ENCODE data around the gene TANK.
"Not testable (repeated sequence)": the region's sequence is repeated elsewhere in the genome, so short reads cannot be mapped to it uniquely, and the experiment has no call there.

TANK gene

DNA sequence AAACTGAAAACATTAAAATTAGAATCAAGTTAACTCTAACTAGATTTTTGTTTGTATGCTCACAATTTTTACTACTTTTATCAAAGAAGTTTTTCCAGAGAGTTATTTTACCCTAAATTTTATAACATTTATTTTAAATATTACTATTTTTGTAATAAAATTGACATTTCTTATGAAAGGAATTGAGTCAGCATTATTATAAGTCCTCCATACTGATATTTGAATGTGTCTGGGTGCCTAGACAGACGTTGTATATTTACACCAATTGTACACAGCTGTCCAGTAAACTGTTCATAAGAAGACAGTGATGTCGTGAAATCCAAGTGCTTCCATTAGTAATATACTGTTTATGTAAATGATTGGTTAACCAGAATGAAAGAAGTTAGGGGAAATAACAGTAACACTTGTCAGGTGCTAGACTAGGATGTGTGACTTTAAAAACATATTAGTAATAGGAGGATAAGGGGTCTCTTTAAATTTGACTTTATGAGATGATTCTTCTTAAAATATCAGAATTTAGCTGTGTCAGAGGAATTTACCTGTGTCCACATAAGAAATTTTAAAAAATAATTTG, 73.7 kb downstream of the TANK start:
- DNase-seq = no peak

DNA sequence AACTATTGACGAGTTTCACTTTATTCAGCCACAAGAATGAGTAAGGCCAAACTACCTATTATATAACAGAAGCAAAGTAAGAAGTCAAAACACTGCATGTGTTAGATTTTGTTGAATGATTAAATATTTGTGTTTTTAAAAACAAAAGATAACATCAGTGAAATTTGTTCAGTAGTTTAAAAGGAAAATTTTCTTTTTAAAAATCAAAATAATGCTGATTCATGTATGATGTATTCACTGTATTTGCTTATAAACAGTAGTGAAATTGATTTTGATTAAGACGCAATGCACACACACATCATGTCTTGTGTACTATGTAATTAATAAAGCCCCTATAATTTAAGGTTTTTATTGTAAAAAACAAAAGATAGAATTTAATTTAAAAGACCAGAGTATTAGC, 74.4 kb downstream of the TANK start:
- no peak for DNase-seq

DNA sequence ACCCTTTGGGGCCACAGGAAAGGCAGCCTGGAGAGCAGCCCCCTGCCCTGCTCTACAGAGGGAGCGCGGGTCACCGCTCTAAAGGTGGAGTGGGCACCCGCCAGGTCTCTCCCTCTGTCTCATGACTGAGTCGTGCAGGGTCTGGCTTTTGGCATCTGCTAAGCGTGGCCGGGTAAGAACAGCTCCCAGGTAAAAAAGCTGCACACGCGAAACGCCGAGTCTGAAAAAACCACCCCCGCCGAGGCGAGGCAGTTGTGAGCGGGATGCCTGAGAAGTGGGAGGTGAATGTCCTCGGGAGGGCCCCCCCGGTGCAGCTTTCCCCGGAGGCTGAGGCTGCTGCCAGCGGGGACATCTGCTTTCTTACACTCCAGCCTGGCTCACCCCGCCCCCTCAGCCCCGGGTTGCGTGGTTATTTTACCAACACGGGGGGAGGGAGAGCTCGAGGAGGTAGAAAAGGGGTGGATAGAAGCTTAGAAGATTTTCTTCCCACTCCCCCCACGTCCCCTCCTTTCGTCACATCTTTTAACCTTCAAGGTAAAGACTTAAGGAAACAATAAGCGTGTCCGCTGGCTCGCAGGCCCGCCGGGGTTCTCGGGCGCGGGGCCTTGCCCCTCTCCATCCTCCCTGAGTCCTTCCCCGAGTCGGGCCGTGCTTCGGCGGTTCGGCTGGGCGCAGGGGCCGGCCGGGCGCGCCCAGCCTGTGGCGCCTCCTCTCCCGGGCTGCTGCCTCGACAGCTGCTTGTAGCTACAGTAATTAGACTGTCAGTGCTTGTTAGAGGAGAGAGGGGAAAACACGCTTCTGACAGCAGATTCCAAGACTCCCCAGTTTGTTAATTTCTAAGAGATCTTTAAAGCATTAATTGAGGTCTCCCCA, 77.4 kb downstream of the TANK start:
- DNase-seq = peak; percentile 38

DNA sequence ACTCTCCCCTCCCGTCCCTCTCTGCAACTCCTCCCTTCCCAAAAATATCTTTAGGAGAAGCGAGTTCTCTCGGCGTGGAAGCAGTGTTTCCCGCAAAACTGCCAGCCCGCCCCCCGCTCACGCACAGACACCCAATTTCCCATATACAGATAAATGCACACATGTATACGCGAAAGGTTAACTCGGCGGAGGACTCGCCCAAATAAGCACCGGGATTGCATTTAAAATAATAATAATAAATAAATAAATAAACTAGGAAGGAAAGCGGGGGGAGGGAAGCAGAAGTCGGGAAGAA, 78.0 kb downstream of the TANK start:
- DNase-seq = no peak

DNA sequence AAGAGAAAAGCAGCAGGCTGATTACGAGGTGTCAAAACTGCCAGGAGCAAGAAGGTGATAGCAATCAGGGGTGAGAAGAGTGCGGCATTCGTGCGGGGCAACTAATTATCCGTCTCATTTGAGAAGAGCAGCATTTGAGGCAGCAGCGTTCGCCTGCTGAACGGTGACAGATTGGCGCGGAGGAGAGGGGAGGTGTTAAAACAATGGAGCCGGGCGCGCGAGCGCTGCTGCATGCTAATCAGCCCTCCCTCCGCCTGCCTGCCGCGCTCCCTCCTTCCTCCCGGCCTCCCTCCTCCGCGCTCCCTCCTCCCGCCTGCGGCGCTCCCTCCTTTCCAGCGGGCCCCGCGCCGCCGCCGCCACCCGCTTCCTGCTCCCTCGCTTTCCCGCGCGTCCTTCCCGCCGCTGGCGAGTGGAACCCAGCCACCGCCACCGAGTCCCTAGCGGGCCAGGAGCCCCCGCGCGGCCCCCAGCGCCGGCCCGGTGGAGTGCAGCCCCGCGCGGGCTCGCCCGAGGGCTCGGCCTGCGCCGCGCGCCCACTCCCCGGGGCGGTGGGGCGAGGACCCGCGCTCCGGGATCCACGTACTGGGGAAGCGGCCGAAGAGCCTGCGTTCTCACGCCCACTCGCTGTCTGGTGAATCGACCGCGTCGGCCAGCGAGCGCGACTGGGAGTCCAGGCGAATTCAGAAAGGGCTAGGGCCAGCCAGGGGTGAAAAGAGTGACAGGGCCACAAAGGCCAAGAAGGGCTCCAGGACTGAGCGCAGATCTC, 78.5 kb downstream of the TANK start:
- DNase-seq = peak; percentile 9

DNA sequence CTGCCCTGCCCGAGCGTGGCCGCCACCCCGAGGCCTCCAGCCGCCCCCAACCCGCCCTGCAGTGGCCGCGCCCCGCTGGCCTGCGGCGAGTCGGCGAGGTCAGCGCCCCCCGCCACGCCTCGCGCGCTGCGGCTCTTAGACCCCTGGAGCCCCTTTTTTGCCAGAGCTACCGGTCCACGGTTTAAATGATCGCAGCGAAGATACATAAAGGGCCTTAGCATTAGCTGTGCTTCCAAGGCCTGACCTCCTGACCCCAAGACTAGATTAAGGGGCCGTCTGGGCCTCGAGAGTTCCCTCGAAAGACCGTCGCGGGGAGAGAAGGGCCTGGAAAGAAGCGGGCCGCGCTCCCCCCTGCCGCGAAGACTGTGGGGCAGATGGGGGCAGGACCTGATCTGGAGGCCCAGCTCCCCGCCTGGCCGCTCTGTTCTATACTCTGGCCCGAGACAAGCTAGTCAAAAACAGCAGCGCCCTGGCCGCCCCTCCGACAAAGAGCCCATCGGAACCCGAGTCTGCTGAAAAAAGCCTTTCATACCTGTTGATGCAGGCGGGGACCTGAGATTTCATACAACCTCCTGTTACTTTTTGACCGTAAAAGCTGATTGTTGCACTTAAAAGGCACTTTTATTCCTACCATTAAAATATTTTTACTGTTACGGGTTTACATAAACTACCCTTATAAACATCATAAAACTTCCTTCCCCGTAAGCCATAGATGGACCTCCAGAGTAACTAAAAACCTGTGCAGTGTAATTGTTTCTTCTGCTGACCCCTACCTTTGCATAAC, 79.3 kb downstream of the TANK start:
- DNase-seq = no peak

DNA sequence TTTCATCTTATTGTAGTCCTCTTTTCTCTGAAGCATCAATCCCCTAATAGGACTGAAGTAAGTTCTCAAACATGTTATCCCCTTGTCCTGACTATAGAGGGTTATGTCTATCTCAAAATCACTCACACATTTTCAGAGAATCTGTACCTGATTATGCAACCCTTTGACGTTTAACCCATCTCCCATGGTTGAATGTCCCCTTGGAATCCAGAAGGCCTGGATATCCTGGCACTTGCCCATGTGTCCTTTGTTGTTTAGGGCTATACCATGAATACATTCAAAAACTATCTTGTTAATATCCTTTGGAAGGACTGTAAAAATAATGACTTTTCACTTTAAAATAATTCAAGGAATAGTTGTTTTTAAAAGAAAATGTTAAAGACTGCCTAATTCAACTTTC, 81.7 kb downstream of the TANK start:
- DNase-seq = no peak

DNA sequence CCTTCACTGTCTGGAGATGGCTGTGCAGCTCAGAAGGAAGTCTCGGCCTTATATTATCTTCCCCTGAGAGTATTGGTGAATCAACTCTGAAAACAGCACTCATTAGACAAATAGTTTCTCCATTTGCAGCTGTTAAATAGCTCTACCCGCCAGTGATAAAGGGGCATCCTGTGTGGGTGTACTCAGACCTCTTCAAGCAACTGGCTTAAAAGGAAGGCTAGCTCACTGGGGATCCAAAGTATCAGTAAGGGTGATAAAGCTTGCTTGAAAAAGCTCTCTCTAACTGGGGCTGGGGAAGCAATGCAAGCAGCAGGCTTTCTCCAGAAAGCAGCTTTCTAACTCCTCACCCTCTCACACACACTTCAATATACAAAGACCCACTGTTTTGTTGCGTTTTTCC, 83.1 kb downstream of the TANK start:
- DNase-seq = no peak

DNA sequence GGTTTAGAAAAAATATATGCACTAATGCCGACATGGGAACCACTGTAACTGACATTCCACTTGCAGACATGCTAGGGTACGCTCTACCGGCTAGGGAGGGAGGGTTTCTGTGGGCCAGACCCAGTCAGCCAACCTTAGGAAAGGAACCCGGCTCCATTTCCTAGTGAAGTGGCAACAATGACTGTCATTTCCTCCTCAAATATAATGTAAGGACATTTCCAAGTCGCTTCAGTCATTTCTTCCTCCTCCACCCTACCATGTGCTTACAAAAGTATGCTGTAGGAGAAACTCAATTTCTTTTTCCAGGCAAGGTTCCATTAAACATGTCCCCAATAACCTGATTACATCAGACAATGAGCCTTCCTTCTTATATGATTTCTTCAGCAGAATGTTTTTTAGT, 83.7 kb downstream of the TANK start:
- DNase-seq = no peak

DNA sequence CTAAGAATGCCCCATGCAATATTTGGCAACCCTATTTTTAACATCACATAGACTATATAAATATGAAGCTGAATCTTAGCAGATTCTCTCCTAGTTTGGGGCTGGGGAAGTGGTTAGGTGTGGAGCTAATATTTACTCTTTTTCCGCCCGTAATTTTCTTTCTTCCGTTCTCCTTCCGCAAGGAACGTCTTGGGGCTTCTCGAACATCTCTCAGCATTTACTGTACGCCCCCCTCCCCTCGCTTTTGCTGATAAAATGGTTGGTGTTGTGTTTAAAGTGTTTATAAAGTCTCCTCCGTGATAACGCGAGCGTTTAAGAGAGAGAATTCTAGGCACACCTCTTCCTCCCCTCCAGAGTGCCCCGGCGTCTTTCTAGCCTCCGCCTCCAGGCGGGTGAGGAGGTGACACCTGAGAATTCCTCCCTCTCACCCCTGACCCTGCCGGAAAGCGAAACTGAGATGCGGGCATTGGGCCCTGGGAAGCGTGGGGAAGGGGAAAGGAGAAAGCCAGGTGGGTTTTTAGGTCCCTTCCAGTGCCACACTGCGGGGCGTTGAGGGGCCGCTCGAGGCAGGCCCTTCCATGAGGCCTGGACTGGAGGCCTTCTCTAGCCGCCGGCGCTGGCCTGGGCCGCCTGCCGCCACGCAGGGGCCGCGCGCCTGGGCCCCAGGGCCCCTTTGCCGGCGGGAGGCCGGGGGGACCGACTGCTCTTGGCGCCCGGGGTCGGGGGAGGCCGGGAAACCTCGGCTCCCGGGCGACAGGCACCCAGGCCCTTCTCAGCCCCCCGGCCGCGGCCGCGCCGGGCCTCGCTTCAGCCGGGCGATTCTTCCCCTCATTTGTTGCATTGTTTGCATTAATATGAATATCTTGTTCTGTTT, 84.4 kb downstream of the TANK start:
- DNase-seq = peak; percentile 9

DNA sequence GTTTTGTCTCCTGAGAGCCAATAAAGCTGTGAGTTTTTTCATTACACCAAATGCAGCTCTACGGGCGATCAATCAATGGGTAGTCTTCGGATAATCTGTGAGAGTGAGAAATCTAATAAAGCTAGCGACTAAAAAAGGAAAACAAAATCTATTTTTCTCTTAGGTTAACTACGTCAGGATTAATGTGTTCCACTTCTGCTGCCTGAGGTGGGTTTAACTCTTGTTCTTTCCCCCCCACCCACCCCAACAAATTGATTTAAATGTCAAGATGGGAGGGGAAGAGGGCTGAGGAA, 85.0 kb downstream of the TANK start:
- DNase-seq = no peak

DNA sequence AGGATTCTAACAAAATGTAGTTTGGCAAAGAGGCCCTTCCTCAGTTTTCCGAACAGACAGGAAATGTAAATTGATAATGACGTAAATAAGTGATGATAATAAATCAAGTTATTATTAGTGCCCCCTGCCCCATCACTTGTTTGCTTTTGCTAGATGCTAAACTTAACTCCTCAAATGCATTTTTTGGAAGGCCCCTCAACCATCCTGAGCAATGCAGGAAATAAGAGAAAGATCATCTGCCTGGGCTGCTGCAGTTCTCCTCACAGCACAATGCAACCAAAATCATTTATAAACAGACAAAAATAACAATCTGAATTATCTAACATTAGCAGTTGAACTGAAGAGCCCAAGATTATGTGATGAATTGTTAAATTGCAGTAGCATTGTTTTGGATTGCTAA, 85.4 kb downstream of the TANK start:
- DNase-seq = no peak

DNA sequence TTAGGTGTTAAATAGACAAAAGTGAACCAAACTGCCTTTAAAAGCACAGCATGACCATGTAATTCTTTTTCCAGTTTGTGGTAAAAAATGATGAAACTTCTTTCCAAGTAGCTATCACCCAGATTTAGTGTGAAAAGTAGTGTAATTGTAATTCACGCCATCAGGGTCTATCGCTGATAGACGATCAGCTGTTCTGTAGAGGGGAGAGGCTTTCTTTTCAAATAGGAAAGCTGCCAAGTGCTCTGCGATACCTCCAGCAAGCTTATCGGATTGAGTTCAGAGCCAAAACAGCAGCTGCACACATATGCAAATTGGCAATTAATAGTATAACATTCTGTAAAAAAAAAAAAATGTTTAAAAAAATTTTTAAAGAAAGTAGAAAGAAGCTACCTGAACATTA, 86.1 kb downstream of the TANK start:
- peak; percentile 41 for DNase-seq

DNA sequence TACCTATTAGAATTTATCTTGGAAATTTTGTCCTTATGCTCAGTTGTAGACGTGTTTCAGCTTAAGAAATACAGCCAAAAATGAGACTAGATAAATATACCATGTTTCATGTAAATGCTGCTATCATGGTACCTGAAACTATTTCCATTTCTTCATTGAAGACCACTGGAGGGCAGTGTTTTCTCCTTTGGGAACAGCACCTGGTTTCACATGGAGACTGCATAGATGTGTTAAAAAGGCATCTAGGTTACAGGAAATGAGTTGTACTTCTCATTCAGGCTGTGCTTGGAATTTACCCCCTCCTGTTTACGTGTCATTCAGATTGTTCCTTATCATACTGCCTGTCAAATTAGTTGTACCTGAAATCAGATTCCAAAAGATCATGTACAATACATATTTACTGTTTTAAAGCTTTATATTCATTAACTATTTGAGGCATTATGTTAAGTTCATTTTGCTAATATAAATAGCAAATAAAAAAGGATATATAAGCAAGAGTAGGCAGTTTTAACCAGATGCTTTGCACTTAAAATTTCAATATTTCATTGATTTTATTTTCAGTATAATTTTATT, 90.7 kb downstream of the TANK start:
- DNase-seq = peak; percentile 47

DNA sequence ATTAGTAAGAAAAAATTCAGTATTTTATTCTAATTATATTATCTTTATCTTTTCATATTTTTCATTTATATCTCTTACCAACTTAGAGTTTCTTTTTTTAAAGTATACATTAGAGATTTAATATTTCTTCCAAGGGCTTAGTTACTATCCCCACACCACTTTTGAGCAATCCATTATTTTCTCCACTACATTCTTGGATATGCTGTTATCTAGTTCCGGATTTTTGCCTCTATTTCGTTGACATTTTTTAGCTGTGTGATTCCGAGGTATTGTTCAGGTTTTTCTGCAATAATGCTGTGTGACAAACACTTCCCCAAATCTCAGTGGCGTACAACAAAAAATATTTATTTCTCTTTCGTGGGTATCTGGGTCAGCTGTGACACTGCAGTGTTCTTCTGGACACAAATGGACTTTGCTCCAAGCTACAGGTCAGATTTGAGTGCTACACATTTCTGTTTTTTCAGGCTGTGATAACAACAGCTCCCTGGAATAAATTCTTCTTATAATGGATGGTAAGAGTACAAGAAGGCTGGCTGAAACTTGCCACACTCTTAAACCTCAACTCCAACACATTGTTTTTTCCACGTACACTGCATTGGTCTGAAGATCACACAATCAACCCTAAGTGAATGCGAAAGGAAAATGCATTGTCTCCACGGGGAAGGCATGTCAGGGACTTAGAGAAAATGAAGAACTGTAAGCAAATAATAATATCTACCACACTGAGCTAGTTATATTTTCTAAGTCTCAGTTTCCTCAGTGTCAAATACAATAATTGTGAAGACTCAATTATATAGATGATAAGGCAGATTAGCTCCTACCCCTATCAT, 97.1 kb downstream of the TANK start:
- no peak for DNase-seq

DNA sequence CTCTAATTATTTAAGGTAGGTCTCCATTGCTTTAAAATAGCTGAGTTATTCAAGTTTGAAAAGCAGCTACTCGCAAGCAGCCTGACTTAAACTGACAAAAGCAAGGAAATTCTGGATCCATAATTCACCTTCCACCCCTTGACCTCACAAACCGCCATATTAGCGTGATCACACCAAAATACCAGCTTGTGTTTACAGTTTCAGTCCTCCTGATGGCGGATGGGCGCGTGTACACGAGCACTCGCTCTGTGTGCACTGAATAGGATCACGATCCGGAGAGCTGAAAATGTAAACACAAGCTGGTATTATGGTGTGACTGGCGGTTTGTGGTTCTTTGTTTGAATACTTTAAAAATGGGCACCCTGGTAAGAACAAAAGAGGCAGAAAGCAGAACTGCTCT, 105.6 kb downstream of the TANK start:
- no peak for DNase-seq

DNA sequence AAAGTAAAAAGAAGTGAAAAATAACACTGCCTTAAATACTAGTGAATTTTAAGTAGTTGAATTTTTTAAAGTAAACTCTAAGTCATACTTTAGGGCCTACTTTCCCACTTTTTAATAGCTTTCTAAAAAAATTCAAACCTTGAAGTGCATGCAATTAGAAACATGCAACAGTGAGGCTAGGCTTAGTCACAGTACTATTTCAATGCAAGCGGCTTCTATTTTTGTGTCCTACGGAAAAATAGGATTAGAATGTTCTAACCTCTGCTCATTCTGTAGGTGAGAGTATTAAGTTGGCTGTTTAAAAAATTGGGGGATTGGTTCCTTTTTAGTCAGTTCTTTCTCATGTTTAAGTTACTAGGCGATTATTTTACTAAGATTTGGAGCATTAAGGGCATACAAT, 108.9 kb downstream of the TANK start:
- DNase-seq = no peak

DNA sequence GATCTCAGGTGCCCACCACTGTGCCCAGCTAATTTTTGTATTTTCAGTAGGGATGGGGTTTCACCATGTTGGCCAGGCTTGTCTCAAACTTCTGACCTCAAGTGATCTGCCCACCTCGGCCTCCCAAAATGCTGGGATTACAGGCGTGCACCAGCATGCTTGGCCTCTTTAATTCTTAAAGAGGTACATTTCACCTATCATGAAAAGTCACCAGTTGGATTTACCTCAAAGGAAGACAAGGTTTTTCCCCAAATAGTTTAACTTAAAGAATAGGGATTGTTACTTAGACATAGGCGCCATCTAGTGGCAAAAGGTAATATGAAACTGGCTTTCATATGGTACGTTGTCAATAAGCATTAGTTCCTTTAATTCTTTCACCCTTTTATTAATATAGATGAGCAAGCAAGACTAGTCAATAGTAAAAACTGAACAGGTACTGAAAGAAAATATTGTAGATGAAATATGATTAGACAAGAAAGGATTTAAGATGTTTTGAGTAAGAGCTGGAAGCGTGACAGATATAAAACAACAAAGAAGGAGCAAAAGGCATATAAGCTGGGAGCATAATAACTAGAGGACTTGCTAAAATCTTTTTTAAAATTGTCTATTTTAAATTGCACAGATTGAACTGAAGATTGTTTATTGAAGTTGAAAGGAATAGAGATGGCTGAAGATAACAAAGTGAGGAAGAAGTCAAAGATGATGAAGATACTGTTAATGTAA, 113.0 kb downstream of the TANK start:
- peak; percentile 38 for DNase-seq

DNA sequence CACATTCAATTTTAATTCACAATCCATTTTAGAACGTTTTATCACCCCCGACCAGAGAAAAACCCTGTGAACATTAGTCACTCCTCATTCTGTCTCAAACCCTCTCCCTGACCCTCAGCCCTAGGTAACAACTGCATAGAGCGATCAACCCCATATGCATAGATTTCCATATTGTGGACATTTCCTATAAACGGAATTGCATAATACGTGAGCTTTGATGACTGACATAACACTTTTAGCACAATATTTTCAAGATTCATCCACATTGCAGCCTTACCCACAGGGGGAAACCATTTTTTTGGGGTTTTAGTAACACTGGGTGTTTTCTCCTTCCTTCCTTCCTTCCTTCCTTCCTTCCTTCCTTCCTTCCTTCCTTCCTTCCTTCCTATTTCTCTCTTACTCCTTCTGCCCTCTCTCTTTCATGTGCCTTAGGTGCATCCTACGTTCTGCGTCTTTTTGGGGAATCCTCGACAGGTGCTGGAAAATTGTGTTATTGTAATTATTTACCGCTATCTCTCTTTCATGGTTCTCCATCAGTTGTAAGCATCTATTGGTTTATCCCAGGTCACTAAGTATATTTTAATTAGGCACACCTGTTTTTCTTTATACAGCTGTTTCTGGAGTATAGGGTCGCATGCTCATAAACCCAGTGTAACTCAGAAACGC, 118.5 kb downstream of the TANK start:
- not testable (repeated sequence) for DNase-seq

DNA sequence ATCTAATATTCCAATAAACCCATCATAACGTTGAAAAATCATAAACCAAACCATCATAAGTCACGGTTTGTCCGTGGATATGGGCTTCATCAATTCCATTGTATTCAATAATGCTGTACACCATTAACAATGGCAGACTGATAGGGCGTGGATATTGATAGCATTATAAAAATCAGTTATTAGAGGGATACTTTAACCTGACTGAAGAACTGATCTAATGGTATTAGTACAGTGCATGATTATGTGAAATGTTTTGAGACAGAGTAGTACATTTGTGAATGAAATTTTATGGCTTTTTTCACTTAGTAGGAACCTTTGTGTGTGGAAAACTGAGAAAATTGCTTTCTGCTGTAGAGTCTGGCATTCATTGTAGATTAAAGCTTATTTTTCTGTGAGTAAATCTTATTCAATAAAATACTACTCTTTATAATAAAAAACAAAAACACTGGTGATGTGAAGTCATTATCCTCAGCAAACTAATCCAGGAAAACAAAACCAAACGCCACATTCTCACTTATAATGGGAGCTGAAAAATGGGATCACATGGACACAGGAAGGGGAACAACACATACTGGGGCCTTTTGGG, 119.1 kb downstream of the TANK start:
- not testable (repeated sequence) for DNase-seq

Measured in NCI-H1092 (cell line).